Stimulated activated CD4-positive, alpha-beta T cell treated with anti-CD3 and anti-CD28 coated beads, TNF-alpha, amount 100 ng/mL, for 4 hours (primary cell): ENCODE data around the gene MCTP1.

Experiments used
- DNase-seq, 3 experiments: peaks; one replicate each; pipeline ENCODE4 v3.0.0-alpha.2; 2020; ENCODE audit warnings: low read depth in 3 of 3

MCTP1 gene

DNA sequence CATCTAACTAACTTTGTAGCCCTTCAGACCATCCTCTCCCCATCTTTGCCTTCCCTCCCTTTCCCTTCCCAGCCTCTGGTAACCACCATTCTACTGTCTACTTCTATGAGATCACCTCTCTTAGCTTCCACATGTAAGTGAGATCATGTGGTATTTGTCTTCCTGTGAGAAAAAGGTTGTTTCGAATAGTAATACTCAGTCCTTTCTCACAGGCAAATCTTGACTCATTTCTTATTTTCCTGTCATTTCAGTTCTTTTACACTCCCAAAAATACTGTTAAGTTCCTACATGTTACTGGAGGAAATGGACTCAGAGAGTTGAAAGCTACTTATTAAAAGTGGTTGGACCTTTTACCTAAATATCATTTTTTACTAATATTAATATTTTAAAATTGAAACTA is 584.3 kb downstream of the MCTP1 start:
- no peak for DNase-seq

DNA sequence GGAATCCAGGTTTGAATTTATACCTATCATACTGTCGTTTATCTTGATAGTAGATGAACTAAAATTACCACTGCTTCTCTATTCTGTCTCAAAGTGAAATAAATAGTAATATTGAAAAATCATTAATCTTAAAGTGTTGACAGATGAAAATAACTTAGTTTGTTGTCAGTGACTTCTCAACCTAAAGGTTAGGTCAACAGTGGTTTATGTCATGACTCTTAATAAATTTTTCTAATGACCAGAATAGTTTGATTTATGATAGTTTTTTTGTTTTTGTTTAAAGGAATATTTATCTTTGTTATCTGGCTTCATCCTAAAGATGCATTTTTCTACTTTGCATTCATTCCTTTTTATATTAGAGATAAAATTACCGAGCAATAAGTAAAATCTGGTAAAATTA is 585.3 kb downstream of the MCTP1 start:
- DNase-seq = no peak

DNA sequence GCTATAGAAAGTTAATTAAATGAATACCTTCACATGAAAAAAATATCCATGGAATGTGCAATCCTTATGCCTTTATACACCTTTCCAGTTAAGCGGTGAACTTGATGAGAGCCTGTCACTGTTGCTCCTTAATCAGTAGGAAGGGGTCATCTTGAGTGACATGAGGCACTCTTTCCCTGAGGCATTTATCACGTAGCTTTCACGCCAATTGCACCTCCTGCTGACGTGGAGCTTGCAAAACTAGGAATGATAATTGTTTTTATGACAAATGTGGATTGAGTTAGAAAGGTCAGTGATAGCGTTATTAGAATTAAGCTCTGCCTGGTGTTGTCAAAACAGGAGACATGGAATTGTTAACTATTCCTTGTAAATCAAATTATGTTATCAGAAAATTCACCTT is 586.7 kb downstream of the MCTP1 start:
- DNase-seq = no peak

DNA sequence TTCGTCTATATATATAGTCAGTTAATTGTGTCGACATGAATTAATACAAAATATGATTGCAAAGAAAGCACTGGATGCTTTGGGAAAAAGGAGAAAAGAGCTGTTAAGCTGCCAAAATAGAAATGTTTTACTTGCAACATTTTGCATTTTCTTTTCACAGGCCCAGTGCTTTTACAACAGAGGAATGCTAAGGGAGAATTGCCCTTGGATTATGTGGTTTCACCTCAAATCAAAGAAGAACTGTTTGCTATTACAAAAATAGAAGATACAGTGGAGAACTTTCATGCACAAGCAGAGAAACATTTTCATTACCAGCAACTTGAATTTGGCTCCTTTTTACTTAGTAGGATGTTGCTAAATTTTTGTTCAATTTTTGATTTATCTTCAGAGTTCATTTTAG is 590.2 kb downstream of the MCTP1 start:
- no peak for DNase-seq

DNA sequence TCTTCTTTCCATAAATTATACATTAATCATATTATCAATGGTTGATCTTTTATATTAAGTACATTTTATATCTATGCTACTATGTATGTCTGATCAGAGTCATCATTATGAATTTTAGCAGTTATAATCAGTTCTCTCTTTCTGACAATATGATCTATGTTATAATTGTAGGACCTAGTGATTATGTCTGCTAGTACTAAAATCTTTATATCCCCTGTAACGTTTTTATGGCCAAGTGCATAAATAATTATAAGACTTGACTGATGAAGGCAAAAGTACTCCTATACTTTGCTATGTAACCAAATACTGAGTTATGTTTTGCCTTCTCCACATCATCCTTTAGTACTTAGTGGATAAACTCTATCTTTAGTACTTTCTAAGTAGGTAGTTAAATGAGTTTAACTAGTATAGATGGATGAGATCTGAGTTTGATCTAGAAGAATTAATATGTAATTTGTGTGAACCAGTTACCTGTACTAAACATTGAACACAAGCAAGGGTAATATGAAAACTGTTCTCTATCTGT is 591.0 kb downstream of the MCTP1 start:
- no peak for DNase-seq

DNA sequence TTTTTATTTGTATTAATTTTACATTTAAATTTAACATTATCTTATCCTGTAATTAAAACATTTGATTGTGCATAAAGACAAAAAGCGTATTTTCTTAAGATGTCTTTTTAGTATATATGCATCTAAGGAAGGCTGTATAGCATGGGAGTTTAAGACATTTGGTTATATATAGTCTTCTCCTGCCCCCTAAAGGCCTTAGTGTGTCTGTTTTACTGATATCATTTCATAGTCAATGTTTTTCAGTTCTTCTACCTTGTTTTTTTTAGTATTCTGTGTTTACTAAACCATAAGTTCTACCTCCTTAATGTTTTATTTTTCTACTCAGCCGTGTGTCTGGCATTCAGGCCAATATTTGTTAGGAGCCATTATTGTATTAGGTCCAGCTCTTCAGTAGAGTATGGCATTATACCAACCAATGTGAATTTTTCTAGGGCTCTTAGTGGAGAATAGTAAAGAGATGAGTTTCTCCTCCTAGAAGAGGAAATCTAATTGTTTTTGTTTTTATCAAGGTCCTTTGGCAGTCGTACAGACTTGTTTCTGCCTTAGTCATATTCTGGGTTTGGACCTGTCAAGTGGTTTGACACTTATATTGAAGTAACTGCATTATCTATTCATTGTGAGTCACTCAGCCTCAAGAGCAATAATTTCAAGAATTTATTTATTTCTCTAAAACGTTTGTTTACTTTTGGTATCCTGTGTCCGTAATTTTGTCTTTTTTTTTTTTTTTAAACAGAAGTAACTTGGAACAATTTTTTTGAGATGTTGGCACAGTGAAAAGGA is 591.7 kb downstream of the MCTP1 start:
- DNase-seq = no peak

DNA sequence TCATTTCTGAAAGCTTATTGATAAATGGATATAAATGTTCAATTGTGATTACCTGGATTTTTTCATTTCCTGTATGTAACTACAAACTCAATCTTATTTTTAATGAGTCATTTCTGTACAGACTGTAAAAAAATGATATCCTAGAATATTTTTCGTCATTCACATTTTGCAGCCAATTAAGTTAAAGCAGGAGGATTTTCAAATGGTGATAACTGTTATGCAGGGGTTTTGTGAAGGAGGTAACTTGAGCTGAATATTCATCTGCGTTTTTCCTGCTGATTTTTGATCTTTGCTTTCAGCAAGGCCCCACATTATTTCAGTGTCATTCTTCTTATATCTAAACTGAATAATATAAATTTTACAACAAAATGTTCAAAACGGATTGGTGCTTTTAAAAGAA is 592.3 kb downstream of the MCTP1 start:
- DNase-seq = no peak

DNA sequence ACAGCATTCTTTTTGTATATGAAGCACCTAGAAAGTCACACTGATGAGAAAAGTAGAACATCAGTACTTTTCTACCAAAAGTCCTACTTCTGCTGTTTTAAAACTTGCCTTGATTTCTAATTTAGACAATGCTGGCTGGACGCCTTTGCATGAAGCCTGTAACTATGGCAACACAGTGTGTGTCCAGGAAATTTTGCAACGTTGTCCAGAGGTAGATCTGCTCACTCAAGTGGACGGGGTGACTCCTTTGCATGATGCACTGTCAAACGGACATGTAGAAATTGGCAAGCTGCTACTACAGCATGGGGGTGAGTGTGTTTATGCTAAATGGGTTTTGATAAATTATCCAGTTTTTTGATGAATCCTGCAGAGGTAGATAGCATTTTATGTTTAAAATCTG is 592.9 kb downstream of the MCTP1 start:
- no peak for DNase-seq

DNA sequence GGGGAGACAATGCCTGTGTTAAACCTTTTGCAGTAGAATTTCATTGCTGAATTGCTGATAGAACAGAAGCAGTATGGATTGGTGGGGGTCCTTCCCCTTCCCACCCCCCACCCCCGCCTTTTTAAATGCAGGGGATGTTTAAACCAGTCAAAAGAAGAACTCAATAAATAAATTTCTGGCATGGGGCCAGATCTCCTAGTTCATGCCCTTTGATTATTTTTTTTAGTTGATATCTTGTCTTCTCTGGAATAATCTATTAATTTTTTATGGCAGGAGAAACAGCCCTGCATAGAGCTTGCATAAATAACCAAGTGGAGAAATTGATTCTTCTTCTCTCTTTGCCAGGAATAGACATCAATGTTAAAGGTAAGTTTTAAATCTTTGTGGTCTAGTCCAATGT is 593.6 kb downstream of the MCTP1 start:
- no peak for DNase-seq

DNA sequence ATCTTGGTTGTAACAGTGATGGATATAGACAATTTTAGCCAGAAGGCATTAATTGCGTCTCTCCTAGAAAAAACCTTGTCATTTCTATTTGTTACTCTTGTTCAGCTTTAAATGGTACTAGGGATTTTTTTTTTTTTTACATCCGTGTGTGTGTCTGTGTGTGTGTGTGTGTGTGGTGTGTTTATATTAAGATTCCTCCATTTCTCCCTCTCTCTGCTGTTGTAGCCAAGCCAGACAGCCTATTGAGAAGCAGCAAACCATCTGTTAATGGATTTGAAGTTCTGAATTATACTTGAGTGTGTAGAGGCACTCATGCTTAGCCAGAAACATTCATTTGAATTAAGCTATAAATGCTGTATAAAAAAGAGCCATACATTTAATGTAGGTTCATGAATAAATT is 594.1 kb downstream of the MCTP1 start:
- DNase-seq = no peak

DNA sequence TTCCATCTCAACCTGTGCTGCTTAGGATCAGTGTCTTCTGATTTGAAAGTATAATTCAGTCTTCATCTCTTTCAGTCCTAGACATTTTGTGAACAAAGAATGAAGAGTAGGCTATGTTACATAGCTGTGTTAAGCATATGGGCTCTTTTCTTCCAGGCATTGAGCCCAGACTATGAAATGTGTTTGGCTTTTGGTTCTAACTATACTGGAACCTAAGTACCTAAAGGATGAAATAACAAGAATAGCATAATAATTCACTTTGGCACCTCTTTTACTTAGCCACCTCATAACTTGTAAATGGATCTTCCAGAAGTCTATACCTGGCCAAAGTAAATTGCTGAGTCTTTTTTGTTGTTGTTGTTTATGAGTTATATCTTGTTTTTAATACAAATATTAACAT is 595.0 kb downstream of the MCTP1 start:
- no peak for DNase-seq

DNA sequence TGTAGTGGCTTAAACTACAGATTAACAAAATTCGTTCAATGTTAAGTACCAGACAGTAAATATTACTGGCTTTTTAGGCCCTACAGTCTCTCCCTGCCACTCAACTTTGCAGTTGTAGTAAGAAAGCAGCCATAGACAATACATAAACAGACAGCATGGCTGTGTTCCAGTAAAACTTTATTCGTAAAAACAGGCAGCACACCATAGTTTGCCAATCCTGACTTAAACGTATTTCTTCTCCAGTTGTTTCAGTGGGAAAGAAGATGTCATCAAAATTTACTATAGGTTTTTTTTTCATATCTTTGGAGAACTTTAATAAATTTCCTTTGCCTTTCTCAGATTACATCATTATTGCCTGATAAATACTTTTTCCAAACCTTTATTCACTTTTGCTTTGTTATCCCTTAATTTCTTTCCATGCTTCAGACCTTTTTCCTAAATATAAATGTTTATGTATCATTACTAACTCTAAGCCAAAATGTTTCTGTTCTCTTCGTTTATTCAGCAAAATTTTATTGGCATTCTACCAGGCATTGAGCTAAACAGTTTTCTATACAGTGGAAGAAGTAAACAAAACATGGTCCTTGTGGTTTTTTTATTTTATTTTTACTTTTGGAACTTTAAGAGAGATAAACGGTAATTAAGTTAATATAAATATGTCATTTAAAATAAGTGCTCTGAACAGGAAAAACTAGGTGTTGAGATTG is 601.9 kb downstream of the MCTP1 start:
- DNase-seq = no peak

DNA sequence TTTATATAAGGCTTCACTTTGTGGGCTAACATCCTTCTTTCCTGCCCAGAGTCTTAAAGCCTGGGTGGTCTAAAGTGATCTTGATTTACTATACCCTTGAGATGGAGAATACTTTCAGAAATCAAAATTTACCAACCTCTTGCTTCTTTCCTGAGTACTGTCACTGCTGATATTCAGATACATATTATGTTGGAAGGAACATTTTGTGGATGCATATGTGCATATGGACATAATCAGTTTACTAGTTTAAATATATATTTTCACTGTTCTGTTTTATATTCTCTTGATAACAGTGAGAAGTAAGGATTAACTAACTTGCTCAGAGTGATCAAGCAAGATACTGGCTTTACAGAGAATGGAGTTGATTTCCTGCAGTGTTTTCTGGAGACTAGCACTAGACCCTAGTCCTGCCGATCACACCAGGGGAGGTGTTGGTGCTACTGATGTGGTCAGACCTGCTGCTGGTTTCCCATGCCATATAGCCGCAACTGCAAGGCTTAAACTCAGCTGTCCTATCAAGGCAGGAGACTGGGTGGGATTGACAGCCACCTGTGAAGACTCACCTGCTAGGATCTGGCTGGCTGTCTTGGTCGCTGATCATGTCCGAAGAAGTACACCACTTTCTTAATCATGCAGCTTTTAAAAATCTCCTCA is 608.8 kb downstream of the MCTP1 start:
- DNase-seq = no peak

DNA sequence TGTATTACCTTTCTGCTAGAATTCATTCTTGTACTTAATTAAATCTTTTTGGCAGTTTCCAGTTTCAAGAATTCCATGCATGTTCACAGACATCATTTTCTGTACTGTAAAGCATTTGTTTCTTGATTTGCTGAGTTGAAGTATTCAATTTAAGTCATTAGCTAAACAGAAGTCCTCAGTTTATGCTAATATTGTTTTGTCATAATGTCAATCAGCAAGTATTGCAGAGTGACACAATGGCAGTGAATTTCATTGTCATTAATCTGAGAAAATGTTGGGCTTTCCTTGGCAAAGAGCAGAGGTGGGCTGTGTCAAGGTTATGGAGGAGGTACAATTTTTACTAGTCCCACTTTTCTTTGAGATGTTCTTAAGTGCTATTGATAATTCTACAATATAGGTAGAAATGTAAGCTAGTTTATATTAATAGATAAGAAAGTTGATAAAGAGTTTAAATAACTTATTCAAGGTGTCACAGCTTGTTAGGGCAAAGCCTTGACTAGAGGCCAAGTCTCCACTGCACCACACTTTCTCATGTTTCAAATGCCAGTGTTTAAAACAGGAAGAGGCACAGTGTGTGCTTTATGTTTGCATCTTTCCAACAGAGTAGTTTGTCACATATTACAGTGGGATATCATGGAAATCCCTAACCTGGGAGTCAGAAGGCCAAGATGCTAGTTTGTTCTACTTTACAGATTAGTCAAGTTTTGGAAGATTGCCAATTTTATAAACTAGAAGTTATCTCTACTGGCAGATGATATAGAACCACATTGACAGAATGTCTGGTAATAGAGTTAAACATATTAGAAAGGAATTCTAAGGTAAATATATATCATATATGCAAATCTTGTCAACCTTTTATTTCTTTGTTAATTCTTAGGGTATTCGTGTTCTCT is 610.2 kb downstream of the MCTP1 start:
- DNase-seq = no peak

DNA sequence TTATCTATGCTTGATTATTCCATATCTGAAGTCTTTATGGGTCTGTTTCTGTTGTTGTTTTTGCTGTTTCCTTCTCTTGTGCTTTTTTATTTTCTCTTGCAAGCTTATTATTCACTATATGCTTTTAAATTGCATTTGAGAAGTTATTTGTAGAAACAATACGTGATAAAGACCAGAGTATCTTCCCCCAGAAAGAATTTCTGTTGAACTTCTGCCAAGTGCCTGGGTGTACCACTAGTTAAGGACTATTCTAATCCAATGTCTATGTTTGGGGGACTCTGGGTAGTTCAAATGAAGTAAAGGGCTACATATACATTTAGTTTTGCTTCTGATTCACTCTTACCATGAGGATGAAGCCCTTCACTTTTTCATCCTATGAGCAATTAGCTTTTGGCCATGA is 612.1 kb downstream of the MCTP1 start:
- DNase-seq = no peak

DNA sequence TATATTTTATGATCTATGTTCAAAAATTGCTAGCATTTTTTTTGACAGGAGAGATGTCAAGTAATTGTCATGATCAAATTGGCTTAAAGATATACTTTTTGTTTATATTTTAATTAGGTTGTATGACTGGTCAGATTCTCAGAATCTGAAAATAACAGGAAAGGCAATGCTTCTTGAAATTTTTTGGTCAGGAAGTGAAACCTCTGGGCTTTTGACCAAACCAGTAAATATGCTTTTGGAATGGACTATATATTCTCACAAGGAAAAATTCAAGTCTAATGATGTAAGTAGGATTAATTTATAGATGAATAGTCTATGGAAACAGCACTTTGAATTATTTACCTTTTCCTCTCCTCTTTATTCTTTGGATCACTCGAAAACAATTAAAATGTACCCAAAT is 614.2 kb downstream of the MCTP1 start:
- no peak for DNase-seq

DNA sequence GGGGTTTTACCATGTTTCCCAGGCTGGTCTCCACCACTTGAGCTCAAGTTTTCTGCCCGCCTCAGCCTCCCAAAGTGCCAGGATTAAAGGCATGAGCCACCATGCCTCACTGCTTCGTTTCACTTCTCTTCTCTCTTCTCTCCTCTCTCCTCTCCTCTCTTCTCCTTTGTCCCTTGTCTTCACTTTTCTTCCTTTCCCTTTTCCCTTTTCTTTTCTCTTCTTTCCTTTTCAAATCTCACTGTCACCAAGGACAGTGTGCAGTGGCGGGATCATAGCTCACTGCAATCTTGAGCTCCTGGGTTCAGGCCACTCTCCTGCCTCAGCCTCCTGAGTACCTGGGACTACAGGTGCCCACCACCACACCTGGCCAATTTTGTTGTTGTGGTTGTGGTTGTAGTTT is 617.0 kb downstream of the MCTP1 start:
- DNase-seq = no peak

DNA sequence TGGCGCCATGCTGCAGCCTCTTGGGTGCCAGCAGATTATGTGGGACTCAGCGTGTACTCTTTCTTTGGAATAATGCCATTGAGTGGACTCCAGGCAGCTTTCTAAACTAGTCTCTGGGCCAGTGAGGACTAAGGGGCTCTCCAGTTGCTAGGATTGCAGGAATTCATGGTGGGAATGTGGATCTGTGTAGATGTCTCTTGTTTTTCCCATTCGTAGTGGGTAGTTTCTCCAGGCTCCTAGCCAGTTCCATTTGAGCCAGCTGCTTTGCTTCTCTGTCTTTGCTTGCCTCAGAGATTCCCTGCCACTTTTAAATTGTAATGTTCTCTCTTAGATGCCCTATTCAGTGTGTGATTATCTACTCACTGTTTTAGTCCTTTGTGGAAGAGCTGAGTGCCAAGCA is 623.8 kb downstream of the MCTP1 start:
- DNase-seq = no peak

DNA sequence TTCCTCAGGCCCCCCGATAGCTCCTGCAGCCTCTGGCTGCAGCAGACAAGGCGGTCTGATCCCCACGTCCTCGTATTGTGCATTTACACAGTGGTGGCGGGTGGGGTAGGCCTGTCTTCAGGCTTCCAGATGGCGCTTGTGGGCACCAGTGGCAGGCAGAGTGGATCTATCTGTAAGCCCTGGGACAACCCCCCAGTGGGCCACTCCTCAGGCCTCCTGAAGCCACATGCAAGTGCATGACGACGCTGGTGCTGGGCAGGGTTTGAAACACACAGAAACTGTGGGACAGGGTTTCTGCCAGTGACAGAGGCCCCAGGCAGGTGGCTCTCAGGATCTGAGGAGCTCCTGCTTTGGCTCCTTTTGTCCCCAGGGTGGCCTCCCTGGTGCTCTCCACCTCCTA is 624.4 kb downstream of the MCTP1 start:
- DNase-seq = no peak

DNA sequence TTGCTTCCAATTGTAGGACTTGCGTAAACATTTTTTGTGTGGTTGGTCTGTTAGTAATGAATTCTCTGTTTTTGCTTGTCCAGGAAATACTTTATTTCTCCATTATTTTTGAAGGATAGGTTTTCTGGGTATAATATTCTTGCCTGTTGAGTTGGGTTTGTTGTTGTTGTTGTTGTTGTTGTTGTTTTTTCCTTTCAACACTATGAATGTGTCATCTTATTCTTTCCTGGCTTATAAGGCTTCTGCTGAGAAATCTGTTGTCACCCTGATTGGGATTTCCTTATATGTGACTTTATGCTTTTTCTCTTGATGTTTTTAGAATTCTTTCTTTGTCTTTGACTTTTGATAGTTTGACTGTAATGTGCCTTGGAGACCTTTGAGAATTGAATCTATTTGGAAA is 626.6 kb downstream of the MCTP1 start:
- no peak for DNase-seq
